Endothelial cell of umbilical vein (primary cell): Measurements from ENCODE around the gene PI4KA.

Experiments used
- GATA2 ChIP-seq: IDR thresholded peaks from 2 replicates; pipeline ENCODE4 v1.7.0; 2011; ENCODE audit warnings: low read depth, mild to moderate bottlenecking, moderate library complexity, mixed read lengths, low read length; ENCODE audit not compliant: insufficient read length, insufficient read depth
- POLR2A ChIP-seq: IDR thresholded peaks from 2 replicates; pipeline ENCODE4 v1.6.1; 2012; ENCODE audit warnings: low read depth, mild to moderate bottlenecking, control low read depth, low read length
- TF ChIP-seq, protein P1 (sequence below), 2 donors: IDR thresholded peaks; 1 replicate in 1 of 2; 2 replicates in 1 of 2; pipeline ENCODE4 v1.5.1; 2011; ENCODE audit warnings: low read length in 2 of 2, mild to moderate bottlenecking in 2 of 2, moderate library complexity in 2 of 2, control low read depth in 1 of 2, inconsistent platforms in 1 of 2, low read depth in 1 of 2; ENCODE audit not compliant: insufficient read depth in 1 of 2; ENCODE audit errors: extremely low read depth in 1 of 2

- TF ChIP-seq, protein P1, sequence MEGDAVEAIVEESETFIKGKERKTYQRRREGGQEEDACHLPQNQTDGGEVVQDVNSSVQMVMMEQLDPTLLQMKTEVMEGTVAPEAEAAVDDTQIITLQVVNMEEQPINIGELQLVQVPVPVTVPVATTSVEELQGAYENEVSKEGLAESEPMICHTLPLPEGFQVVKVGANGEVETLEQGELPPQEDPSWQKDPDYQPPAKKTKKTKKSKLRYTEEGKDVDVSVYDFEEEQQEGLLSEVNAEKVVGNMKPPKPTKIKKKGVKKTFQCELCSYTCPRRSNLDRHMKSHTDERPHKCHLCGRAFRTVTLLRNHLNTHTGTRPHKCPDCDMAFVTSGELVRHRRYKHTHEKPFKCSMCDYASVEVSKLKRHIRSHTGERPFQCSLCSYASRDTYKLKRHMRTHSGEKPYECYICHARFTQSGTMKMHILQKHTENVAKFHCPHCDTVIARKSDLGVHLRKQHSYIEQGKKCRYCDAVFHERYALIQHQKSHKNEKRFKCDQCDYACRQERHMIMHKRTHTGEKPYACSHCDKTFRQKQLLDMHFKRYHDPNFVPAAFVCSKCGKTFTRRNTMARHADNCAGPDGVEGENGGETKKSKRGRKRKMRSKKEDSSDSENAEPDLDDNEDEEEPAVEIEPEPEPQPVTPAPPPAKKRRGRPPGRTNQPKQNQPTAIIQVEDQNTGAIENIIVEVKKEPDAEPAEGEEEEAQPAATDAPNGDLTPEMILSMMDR (IDR thresholded peaks at IDR 0.05; ENCODE audit: extremely low read depth in 1 of 2, insufficient read depth in 1 of 2, low read depth in 1 of 2, low read length in 2 of 2): no peak
- TF ChIP-seq GATA2 (no peak), POLR2A (no peak)
These were observed 46.4 kb upstream of the PI4KA start for GRCh38 chr22:20904980-20905355.
